DND-41 (cell line): Measurements from ENCODE around the gene STRN4.

Experiments used
- ATAC-seq: fragments of 200-7000 bp; cut with Tn5 transposase; 3 replicates; pipeline ENCODE4 v1.9.1; 2021; ENCODE audit warnings: low read depth; ENCODE audit not compliant: insufficient read depth
- DNase-seq: peaks from one replicate; pipeline ENCODE4 v3.0.0-alpha.2; 2020
- H2AFZ ChIP-seq: 2 replicates; pipeline ENCODE4 v1.6.0; 2012; ENCODE audit warnings: low read depth, low read length
- H3K27ac ChIP-seq: 2 replicates; pipeline ENCODE4 v1.5.1; 2012; ENCODE audit warnings: low read length, inconsistent platforms
- H3K27me3 ChIP-seq: fragments of 200-600 bp; sonication (generic); 2 replicates; pipeline ENCODE4 v1.6.0; 2012; ENCODE audit warnings: low read length, mild to moderate bottlenecking, inconsistent platforms; ENCODE audit not compliant: insufficient read depth, poor library complexity
- H3K36me3 ChIP-seq: 2 replicates; pipeline ENCODE4 v1.5.1; 2012; ENCODE audit warnings: low read length, inconsistent platforms; ENCODE audit not compliant: insufficient read depth
- H3K4me1 ChIP-seq: 2 replicates; pipeline ENCODE4 v1.5.1; 2012; ENCODE audit warnings: mild to moderate bottlenecking, low read length; ENCODE audit not compliant: insufficient read depth
- H3K4me2 ChIP-seq: 2 replicates; pipeline ENCODE4 v1.6.0; 2012; ENCODE audit warnings: mild to moderate bottlenecking, moderate library complexity, low read length, inconsistent platforms; ENCODE audit not compliant: insufficient read depth
- H3K4me3 ChIP-seq, 2 experiments: fragments of 200-600 bp in 1 of 2; shearing (Covaris generic) in 1 of 2; 2 replicates each; pipeline ENCODE4 v1.5.1; 2012 to 2016; ENCODE audit warnings: inconsistent platforms in 2 of 2, low read length in 2 of 2, mild to moderate bottlenecking in 2 of 2, low read depth in 1 of 2, moderate library complexity in 1 of 2
- H3K79me2 ChIP-seq: 2 replicates; pipeline ENCODE4 v1.6.0; 2012; ENCODE audit warnings: low read length, inconsistent platforms; ENCODE audit not compliant: insufficient read depth
- H3K9ac ChIP-seq: 2 replicates; pipeline ENCODE4 v1.6.0; 2012; ENCODE audit warnings: low read depth, mild to moderate bottlenecking, inconsistent platforms, low read length, moderate library complexity
- H3K9me3 ChIP-seq: 2 replicates; pipeline ENCODE4 v1.5.1; 2012; ENCODE audit warnings: low read length, moderate library complexity, mild to moderate bottlenecking, inconsistent platforms; ENCODE audit not compliant: insufficient read depth, severe bottlenecking
- H4K20me1 ChIP-seq: 2 replicates; pipeline ENCODE4 v1.6.0; 2012; ENCODE audit warnings: low read length; ENCODE audit not compliant: insufficient read depth
- CTCF ChIP-seq: IDR thresholded peaks from 2 replicates; pipeline ENCODE4 v1.5.1; 2012; ENCODE audit warnings: borderline replicate concordance, low read length, moderate library complexity, mild to moderate bottlenecking; ENCODE audit not compliant: poor library complexity, severe bottlenecking; ENCODE audit errors: extremely low read depth
- EZH2 ChIP-seq: IDR thresholded peaks from 3 replicates; pipeline ENCODE4 v1.6.1; 2012; ENCODE audit warnings: borderline replicate concordance, low read depth, mild to moderate bottlenecking, moderate library complexity, low read length, inconsistent platforms; ENCODE audit not compliant: severe bottlenecking

Gene STRN4

GRCh38 chr19:46759206-46759605 is 13.0 kb upstream of the STRN4 start:
- Histone ChIP-seq H3K79me2 (no peaks in the 10 kb centered on the region), H3K4me1 (no peaks in the 10 kb centered on the region), H3K27me3 (no peaks in the 10 kb centered on the region), H3K27ac (no peak overlapping the region), H3K4me2 (no peak overlapping the region), H3K9ac (no peak overlapping the region), H4K20me1 (peaks cover 10% of the 10 kb centered on the region; the same call in 1 of the 2 replicates), H3K4me3 (no peak overlapping the region), H2AFZ (no peak overlapping the region), H3K9me3 (no peaks in the 10 kb centered on the region), H3K36me3 (peaks cover 20% of the 10 kb centered on the region)
- DNase-seq (no peak), ATAC-seq (no peak)
- TF ChIP-seq EZH2, result no peak
- TF ChIP-seq CTCF, result no peak

- no peaks in the 10 kb centered on the region for H3K9me3 ChIP-seq
- no peak for DNase-seq
- no peak overlapping the region for H2AFZ ChIP-seq
These were observed 10.3 kb upstream of the STRN4 start for GRCh38 chr19:46756544-46756888.

GRCh38 chr19:46755853-46756543 is 9.7 kb upstream of the STRN4 start:
- Histone ChIP-seq H3K9me3 (no peaks in the 10 kb centered on the region), H3K9ac (no peak overlapping the region), H3K4me2 (no peak overlapping the region), H2AFZ (no peak overlapping the region), H3K36me3 (peaks cover 25% of the 10 kb centered on the region), H3K27me3 (no peaks in the 10 kb centered on the region), H3K27ac (no peak overlapping the region), H3K79me2 (no peaks in the 10 kb centered on the region), H4K20me1 (peaks cover 13% of the 10 kb centered on the region; the same call in 1 of the 2 replicates), H3K4me3 (no peak overlapping the region), H3K4me1 (no peaks in the 10 kb centered on the region)
- ATAC-seq (no peak), DNase-seq (no peak)
- TF ChIP-seq CTCF, result no peak
- TF ChIP-seq EZH2, result no peak

More at GRCh38 chr19:46756544-46756888, 10.3 kb upstream of the STRN4 start:
- Histone ChIP-seq H3K27me3 (no peaks in the 10 kb centered on the region), H3K9ac (no peak overlapping the region), H3K4me3 (no peak overlapping the region), H3K4me1 (no peaks in the 10 kb centered on the region), H3K27ac (no peak overlapping the region), H3K79me2 (no peaks in the 10 kb centered on the region), H3K36me3 (peaks cover 25% of the 10 kb centered on the region), H4K20me1 (peaks cover 13% of the 10 kb centered on the region; the same call in 1 of the 2 replicates), H3K4me2 (no peak overlapping the region)
- ATAC-seq, result no peak
- no peak for TF ChIP-seq CTCF
- TF ChIP-seq EZH2, result no peak
